H9 (cell line): ENCODE data around the gene BCKDHA. TPM values are rescaled to one million over a fixed set of nuclear protein-coding genes. Genes with fewer than 3 reads are reported as not detected.
A peak's percentile ranks its signal among the peaks of the same experiment; 100 is the strongest.

Source experiments
- DNase-seq: peaks from one replicate; pipeline ENCODE4 v3.0.0-alpha.2; 2017
- H2AFZ ChIP-seq: one replicate; pipeline ENCODE4 v1.6.1; 2013; ENCODE audit warnings: mild to moderate bottlenecking, low read length, control low read depth, moderate library complexity
- H2AK5ac ChIP-seq: 2 replicates; pipeline ENCODE4 v1.6.1; 2013; ENCODE audit warnings: low read length, control low read depth, mixed read lengths; ENCODE audit not compliant: insufficient read length
- H2BK120ac ChIP-seq: one replicate; pipeline ENCODE4 v1.6.1; 2013; ENCODE audit warnings: low read depth, mild to moderate bottlenecking, low read length, control low read depth, inconsistent platforms; ENCODE audit not compliant: poor library complexity, severe bottlenecking
- H2BK12ac ChIP-seq: 2 replicates; pipeline ENCODE4 v1.6.1; 2013; ENCODE audit warnings: low read length, control low read depth, mixed read lengths, low read depth; ENCODE audit not compliant: insufficient read length
- H2BK15ac ChIP-seq: 2 replicates; pipeline ENCODE4 v1.6.1; 2013; ENCODE audit warnings: low read depth, low read length, control low read depth
- H2BK20ac ChIP-seq: one replicate; pipeline ENCODE4 v1.6.1; 2013; ENCODE audit warnings: low read depth, mild to moderate bottlenecking, low read length, control low read depth, inconsistent platforms; ENCODE audit not compliant: poor library complexity, severe bottlenecking
- H2BK5ac ChIP-seq: 2 replicates; pipeline ENCODE4 v1.6.1; 2013; ENCODE audit warnings: low read length, control low read depth, mixed read lengths; ENCODE audit not compliant: insufficient read length
- H3K14ac ChIP-seq: 2 replicates; pipeline ENCODE4 v1.6.1; 2013; ENCODE audit warnings: low read length, control low read depth; ENCODE audit not compliant: insufficient read depth
- H3K18ac ChIP-seq: 2 replicates; pipeline ENCODE4 v1.6.1; 2013; ENCODE audit warnings: low read depth, mild to moderate bottlenecking, mixed read lengths, low read length, control low read depth; ENCODE audit not compliant: insufficient read length
- H3K23ac ChIP-seq: 2 replicates; pipeline ENCODE4 v1.6.1; 2013; ENCODE audit warnings: low read length, control low read depth, mixed read lengths, low read depth; ENCODE audit not compliant: insufficient read length
- H3K23me2 ChIP-seq: 2 replicates; pipeline ENCODE4 v1.6.1; 2013; ENCODE audit warnings: low read depth, mild to moderate bottlenecking, mixed read lengths, low read length, control low read depth; ENCODE audit not compliant: insufficient read length, poor library complexity, severe bottlenecking
- H3K27ac ChIP-seq: 2 replicates; pipeline ENCODE4 v1.5.1; 2013; ENCODE audit warnings: low read length, control low read depth, mixed read lengths, low read depth; ENCODE audit not compliant: insufficient read length
- H3K27me3 ChIP-seq: 2 replicates; pipeline ENCODE4 v1.6.1; 2013; ENCODE audit warnings: low read length, control low read depth, inconsistent platforms; ENCODE audit not compliant: insufficient read depth
- H3K4ac ChIP-seq: 2 replicates; pipeline ENCODE4 v1.6.1; 2013; ENCODE audit warnings: low read depth, mild to moderate bottlenecking, control low read depth, inconsistent platforms, low read length, moderate library complexity
- H3K4me1 ChIP-seq: 2 replicates; pipeline ENCODE4 v1.6.1; 2013; ENCODE audit warnings: low read length, control low read depth, inconsistent platforms; ENCODE audit not compliant: insufficient read depth
- H3K4me2 ChIP-seq: 2 replicates; pipeline ENCODE4 v1.6.1; 2013; ENCODE audit warnings: low read length, control low read depth, mixed read lengths; ENCODE audit not compliant: insufficient read length, insufficient read depth
- H3K56ac ChIP-seq: 2 replicates; pipeline ENCODE4 v1.6.1; 2013; ENCODE audit warnings: low read depth, mild to moderate bottlenecking, mixed read lengths, low read length, control low read depth; ENCODE audit not compliant: insufficient read length
- H3K79me1 ChIP-seq: 2 replicates; pipeline ENCODE4 v1.6.1; 2013; ENCODE audit warnings: low read depth, mild to moderate bottlenecking, moderate library complexity, low read length, control low read depth, inconsistent platforms; ENCODE audit not compliant: insufficient read depth, poor library complexity, severe bottlenecking
- H3K79me2 ChIP-seq: 2 replicates; pipeline ENCODE4 v1.6.1; 2013; ENCODE audit warnings: low read length, control low read depth, inconsistent platforms; ENCODE audit not compliant: insufficient read depth
- H3K9ac ChIP-seq: 2 replicates; pipeline ENCODE4 v1.6.1; 2013; ENCODE audit warnings: low read length, control low read depth, mixed read lengths; ENCODE audit not compliant: insufficient read length; ENCODE audit errors: extremely low read depth
- H3K9me3 ChIP-seq: one replicate; pipeline ENCODE4 v1.6.1; 2013; ENCODE audit warnings: low read depth, low read length, inconsistent platforms; ENCODE audit not compliant: control insufficient read depth
- H3T11ph ChIP-seq: one replicate; pipeline ENCODE4 v1.6.1; 2013; ENCODE audit warnings: mild to moderate bottlenecking, low read length, control low read depth, inconsistent platforms
- H4K20me1 ChIP-seq: one replicate; pipeline ENCODE4 v1.6.1; 2013; ENCODE audit not compliant: control insufficient read depth, insufficient read length, insufficient read depth
- H4K5ac ChIP-seq: 2 replicates; pipeline ENCODE4 v1.6.1; 2013; ENCODE audit warnings: low read depth, mild to moderate bottlenecking, mixed read lengths, low read length, control low read depth; ENCODE audit not compliant: insufficient read length
- H4K8ac ChIP-seq: replicated peaks from 2 replicates; pipeline ENCODE4 v1.6.1; 2013; ENCODE audit warnings: low read length, control low read depth, mixed read lengths, low read depth; ENCODE audit not compliant: insufficient read length
- H4K91ac ChIP-seq: 2 replicates; pipeline ENCODE4 v1.6.1; 2013; ENCODE audit warnings: low read depth, mild to moderate bottlenecking, moderate library complexity, mixed read lengths, low read length, control low read depth; ENCODE audit not compliant: insufficient read length
- H3K27ac Mint-ChIP-seq, 3 experiments: 2 replicates in 2 of 3; 3 replicates in 1 of 3; pipeline ENCODE4 v1.8.0; 2020 to 2021; ENCODE audit warnings: mixed read lengths in 3 of 3, mild to moderate bottlenecking in 1 of 3, moderate library complexity in 1 of 3
- H3K27me3 Mint-ChIP-seq: 2 replicates; pipeline ENCODE4 v1.8.0; 2021; ENCODE audit warnings: low read depth, mild to moderate bottlenecking, moderate library complexity, mixed read lengths
- H3K36me3 Mint-ChIP-seq, 3 experiments: 2 replicates in 2 of 3; 3 replicates in 1 of 3; pipeline ENCODE4 v1.8.0; 2020 to 2021; ENCODE audit warnings: low read depth in 3 of 3, mixed read lengths in 3 of 3; ENCODE audit not compliant: insufficient read depth in 1 of 3
- H3K4me1 Mint-ChIP-seq, 2 experiments: 2 replicates each; pipeline ENCODE4 v1.8.0; 2020; ENCODE audit warnings: mixed read lengths in 2 of 2
- H3K4me3 Mint-ChIP-seq, 2 experiments: 2 replicates in 1 of 2; 3 replicates in 1 of 2; pipeline ENCODE4 v1.8.0; 2020 to 2021; ENCODE audit warnings: mild to moderate bottlenecking in 2 of 2, mixed read lengths in 2 of 2, moderate library complexity in 1 of 2
- H3K9me3 Mint-ChIP-seq, 2 experiments: 2 replicates in 1 of 2; 3 replicates in 1 of 2; pipeline ENCODE4 v1.8.0; 2020; ENCODE audit warnings: mild to moderate bottlenecking in 2 of 2, mixed read lengths in 2 of 2, moderate library complexity in 1 of 2
- CTCF ChIP-seq: fragments of 200-600 bp; sonication (generic); conservative IDR thresholded peaks from 3 replicates; pipeline ENCODE4 v1.8.0; 2021; ENCODE audit warnings: antibody characterized with exemption, mild to moderate bottlenecking
- WGBS: extraction: QIAGEN DNeasy Blood & Tissue Kit; methylation state at CpG from one replicate; pipeline ENCODE4 v1.1.7; 2013; ENCODE audit warnings: missing lambda C conversion rate, low lambda C conversion rate, mixed read lengths; ENCODE audit not compliant: insufficient read length; ENCODE audit errors: extremely low coverage; 5-methylcytosine and 5-hydroxymethylcytosine counted together
- total RNA-seq: library from RNA; stranded (reverse); gene quantifications from 2 replicates; pipeline ENCODE4 v1.2.1, GENCODE V29; 2021

Gene BCKDHA
- total RNA-seq, 1 experiment from 2014 or later, result 21.1 TPM

DNA sequence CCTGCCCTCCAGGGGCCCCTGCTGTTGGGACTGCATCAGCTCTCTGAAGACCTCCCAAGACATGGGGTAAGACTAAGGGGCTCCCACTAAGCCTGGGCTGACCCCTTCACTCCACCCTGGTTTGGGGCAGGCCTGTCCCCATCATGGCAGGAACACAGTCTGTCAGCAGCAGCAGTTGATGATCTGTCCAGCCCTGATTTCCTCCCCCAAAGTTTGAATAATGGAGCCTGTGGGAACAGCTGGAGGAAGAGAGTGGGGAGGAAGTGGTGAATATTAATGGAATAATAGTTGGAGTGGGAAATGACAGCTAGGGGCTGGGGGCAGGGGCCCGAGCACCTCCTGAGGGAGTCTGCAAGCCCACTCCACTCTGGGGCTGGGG, 30.9 kb downstream of the BCKDHA start:
- no peak overlapping the region for H4K5ac ChIP-seq
- H3K23ac ChIP-seq, result no peak overlapping the region
- H3K9me3 ChIP-seq, result no peaks in the 10 kb centered on the region
- no peak overlapping the region for H3K27ac ChIP-seq
- no peak overlapping the region for H2BK5ac ChIP-seq
- H3K79me2 ChIP-seq, result no peaks in the 10 kb centered on the region
- H4K8ac ChIP-seq, result no peak overlapping the region
- Mint-ChIP-seq H3K4me3 (peak overlapping the region in 1 of 2 experiments; percentile 84; a peak in 2 of 5 replicates), H3K27me3 (no peaks in the 10 kb centered on the region), H3K9me3 (no peaks in the 10 kb centered on the region), H3K36me3 (peaks cover 14 to 31% (median 27%) of the 10 kb centered on the region in 3 experiments; a peak in 6 of 7 replicates), H3K27ac (no peak overlapping the region), H3K4me1 (peaks cover 14 to 29% of the 10 kb centered on the region in 2 experiments)
- H3K79me1 ChIP-seq, result no peaks in the 10 kb centered on the region
- H3K27me3 ChIP-seq, result no peaks in the 10 kb centered on the region
- no peak overlapping the region for H3K9ac ChIP-seq
- no peak overlapping the region for H2AFZ ChIP-seq
- H2BK12ac ChIP-seq, result no peak overlapping the region
- H3K4me1 ChIP-seq, result no peaks in the 10 kb centered on the region
- no peak overlapping the region for H2BK120ac ChIP-seq
- DNase-seq, result no peak
- no CpG with 5 or more reads among the region's 1 CpG for WGBS
- no peak overlapping the region for H3T11ph ChIP-seq
- TF ChIP-seq CTCF, result no peak
- H3K4ac ChIP-seq, result no peak overlapping the region
- H3K4me2 ChIP-seq, result peak overlapping the region; percentile 80
- H2BK20ac ChIP-seq, result no peak overlapping the region
- no peak overlapping the region for H4K91ac ChIP-seq
- no peak overlapping the region for H3K14ac ChIP-seq
- no peak overlapping the region for H2BK15ac ChIP-seq
- no peak overlapping the region for H3K18ac ChIP-seq
- H2AK5ac ChIP-seq, result no peak overlapping the region
- no peaks in the 10 kb centered on the region for H4K20me1 ChIP-seq
- H3K56ac ChIP-seq, result no peak overlapping the region
- peaks cover 11% of the 10 kb centered on the region for H3K23me2 ChIP-seq
